NCI-H82 treated with DMSO at 0.1 percent for 48 hours (cell line): Measurements from ENCODE around the gene ZFPM1.

ENCODE experiments used
- DNase-seq: peaks from one replicate; lab custom pipeline; 2025; ENCODE audit not compliant: unreplicated experiment; lab: John Stamatoyannopoulos, UW

Gene ZFPM1

DNA sequence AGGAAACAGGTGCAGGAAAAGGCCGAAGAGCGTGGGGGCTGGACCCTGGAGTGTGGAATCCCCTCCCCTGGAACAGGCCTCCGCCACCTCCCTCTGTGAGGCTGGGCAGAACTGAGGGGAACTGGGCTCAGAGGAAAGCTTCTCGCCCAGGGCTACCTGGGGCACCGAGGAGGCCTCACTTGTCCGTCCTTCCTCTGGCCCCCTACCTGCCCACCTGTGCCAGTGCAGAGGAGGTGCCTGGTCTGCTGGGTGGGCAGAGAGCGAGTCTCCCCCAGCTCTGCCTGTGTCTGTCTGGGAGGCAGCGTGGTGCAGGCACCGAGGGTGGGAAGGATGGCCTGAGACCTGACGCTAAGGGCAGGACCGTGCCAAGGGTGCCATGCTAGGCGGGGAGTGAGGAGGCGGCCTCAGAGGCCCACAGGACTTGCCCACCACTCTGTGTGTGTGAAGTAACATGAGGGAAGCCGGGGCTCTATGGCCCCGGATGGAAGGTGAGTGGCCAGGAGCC lies 42.2 kb downstream of the ZFPM1 start:
- DNase-seq: no peak

GRCh38 chr16:88497561-88498462 lies 44.7 kb downstream of the ZFPM1 start:
- no peak for DNase-seq

DNA sequence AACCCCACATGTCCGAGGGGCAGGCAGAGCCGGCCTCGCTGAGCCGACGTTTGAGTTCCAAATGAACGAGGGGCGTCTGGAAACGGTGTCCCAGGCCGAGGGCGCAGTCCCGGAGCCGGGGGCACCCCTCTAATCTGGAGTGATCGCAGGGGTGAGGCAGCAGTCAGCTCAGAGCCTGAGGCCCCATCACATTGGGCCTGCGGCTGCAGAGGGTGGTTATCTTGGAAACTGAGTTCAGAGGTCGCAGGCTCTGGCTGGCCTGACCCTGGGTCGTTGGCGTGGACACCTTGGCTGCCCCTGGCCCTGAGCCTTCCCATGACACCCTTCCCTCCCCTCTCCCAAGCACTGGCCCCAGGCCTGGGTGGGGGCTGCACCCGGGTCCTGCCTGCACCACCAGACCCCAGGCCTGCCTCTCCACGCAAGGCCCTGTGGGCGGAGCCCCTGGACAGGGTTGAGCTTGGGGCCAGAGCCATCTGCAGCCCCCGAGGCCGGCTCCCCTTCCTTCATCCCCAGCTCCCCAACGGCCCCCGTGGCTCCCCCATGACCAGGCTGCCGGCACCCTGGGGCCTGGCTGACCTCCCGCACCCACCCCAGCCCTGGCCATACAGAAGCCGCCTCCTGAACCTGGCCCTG lies 45.6 kb downstream of the ZFPM1 start:
- no peak for DNase-seq

DNA sequence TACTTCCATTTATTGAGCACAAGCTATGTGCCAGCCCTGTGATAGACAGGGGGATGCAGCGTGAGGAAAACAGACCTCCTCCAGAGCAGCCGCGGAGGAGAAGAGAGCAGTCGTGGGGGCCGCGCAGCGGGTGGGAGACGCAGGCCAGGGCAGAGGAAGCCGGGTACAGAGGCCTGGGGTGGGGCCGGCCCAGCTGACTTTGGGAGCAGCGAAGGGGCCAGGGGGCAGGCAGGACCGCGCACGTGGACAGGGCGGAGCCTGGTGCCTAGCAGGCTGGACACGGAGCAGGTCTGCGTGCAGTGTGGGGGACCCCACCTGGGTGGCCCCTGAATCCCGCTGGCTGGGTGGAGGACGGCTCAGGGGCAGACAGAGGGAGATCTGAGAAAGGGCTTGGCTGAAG lies 46.2 kb downstream of the ZFPM1 start:
- no peak for DNase-seq

DNA sequence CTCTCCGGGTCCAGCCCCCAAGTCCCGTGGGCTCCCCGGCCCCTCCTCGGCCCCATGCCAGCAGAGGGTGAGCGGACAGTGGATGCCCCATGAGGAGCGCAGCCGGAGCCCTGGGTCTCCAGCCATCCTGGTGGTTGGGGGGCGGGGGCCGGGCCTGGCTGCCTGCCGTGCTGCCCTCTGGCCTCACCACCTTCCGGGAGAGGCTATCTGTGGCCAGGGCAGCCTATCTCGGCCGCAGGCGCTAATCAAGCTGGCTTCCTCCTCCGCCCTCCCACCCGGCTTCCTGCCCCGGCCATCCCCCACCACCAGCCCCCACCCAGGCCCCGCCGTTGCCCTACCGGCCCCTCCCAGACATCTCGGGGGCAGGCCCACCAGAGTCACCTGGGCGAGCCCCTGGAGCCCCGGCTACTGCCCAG lies 46.8 kb downstream of the ZFPM1 start:
- no peak for DNase-seq

DNA sequence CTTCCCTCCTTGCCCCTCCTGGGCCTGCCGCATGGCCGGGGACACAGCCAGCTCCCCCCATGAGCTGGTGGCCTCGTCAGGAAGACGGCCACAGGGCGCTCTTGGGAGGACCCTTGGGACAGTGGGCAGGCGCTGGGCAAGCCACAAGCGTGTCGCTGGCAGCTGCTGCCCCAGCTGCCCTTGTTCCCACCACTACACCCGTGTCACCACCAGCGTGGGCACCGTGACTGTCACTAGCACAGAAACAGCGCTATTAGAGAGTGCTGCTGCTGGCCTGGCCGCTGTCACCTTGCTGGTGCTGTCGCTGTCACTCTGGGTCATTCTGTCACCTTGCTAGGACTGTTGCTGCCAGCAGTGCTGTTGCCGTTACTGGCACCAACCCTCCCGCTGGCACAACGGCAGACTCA lies 47.2 kb downstream of the ZFPM1 start:
- no peak for DNase-seq

DNA sequence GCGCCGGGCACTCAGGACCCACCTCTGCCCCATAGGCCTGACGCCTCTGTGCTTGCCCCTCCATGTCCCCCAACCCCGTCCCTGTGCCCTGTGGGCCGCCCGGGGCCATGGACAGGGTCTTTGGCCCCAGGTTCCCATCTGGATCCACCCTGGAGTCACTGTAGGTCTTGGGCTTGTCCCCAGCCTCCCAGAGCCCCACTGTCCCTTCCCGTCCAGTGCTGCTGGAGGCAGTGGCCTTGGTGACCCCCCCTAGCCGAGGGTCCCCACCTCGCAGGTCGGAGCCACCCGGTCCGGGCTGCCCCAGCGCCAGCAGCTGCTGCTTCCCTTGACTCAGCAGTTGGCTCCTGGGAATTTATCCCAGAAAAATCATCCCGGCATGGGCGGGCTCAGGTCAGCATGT lies 49.3 kb downstream of the ZFPM1 start:
- DNase-seq: no peak

DNA sequence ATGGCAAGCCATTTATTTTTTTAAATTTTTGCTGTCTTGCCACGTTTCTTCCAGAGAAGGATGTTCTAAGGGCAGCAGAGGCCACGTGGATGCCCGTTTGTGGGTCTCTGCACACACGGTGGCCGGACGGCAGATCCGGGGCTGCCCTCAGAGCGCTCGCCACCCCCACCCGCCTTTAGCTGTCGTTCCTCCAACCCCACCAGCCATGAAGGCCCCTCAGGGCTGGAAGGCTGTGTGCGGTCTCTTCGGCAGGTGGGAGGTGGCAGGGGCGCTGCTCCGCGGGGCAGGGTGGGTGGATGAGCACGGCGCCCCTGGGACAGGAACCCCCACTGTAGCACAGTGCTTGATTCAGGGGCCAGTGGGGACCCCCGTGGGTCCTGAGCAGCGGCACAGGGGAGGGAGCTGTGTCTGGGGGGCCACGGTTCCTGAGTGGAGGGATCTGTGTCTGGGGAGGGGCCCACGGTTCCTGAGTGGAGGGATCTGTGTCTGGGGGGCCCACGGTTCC lies 49.7 kb downstream of the ZFPM1 start:
- DNase-seq: no peak

DNA sequence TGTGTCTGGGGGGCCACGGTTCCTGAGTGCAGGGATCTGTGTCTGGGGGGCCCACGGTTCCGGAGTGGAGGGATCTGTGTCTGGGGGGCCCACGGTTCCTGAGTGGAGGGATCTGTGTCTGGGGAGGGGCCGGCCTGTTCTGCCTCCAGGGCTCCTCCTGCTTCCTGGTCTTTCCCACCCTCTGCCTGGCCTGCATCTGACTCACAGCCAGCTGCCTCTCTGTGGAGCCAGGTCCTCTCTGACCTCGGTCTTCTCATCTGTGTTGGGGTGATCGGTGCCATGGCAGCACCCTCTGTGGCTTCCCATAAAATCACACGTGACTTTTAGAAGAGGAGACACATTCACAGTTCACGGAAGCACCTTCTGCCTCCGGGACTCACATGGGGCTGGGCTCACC lies 50.3 kb downstream of the ZFPM1 start:
- DNase-seq: no peak

DNA sequence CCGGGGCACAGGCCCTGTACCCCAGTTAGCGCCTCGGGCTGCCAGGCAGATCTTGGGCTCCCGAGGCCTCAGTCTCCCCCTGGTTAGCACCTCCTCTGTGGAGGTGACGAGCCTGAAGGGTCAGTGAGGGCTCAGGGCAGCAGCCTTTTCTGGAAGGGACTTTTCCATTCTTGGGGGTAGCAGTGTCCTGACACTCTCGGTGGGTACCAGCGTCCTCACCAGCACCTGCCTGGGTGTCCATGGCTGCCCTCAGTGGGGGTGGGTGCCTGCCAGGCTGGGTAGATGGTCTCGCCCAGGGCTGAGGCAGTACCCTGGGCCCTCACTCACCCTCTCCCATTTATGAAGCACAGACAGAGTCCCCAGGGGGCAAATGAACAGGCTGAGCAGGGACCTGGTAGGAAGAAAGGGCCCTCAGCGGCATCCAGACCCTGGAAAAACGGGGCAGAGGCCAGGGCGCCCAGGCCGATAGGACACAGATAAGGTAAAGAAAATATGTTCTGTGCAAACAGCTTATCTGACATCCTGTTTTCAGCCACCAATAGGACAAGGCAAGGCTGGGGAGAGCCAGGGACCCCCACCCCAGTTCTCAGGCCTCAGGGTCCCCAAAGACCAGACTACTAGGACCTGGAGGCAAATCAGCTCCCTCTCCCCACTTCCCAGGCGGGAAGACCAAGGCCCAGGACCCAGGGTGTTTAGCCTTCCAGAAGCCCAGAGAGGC lies 50.9 kb downstream of the ZFPM1 start:
- DNase-seq: no peak

DNA sequence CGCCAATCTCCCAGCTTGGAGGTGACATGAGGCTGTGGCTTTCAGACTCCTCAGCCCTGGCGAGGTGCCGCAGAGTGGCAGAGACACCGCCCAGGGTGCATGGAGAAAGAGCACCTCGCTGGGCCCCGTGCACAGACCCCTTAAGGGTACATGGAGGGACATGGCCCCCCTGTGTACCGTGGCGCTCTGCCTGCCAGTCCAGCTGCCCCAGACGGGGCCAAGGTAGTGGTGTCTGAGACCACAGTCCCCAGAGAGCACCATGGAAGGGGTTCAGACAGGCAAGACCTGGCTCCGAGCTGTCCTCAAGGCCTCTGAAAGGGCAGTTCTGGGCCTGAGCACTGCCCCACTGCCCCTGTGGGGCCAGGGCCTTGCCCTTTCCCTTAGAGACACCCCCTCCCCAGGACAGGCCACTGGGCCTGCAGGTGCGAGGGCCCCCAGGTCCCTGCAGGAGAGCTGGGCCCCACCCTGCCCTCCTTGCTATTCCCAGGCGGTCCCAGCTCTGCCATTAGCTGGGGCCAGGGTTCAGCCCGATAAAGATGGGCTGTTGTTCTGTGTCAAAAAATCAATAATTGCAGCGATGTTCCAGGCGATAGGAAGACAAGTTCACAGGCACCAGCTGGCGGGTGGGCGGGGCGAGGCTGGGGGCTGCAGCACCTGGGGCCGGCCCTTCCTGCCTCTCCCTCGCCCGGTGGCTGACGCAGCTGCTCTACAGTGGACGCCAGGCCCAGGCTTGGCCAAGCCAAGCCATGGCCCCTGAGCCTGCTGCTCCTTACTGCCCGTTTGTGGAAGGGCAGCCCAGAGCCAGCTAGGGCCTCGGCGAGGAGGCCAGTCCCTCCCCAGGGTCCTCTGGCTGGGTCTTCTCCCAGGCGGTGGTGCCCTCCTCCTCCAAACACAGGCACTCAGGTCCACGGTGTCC lies 51.7 kb downstream of the ZFPM1 start:
- no peak for DNase-seq

DNA sequence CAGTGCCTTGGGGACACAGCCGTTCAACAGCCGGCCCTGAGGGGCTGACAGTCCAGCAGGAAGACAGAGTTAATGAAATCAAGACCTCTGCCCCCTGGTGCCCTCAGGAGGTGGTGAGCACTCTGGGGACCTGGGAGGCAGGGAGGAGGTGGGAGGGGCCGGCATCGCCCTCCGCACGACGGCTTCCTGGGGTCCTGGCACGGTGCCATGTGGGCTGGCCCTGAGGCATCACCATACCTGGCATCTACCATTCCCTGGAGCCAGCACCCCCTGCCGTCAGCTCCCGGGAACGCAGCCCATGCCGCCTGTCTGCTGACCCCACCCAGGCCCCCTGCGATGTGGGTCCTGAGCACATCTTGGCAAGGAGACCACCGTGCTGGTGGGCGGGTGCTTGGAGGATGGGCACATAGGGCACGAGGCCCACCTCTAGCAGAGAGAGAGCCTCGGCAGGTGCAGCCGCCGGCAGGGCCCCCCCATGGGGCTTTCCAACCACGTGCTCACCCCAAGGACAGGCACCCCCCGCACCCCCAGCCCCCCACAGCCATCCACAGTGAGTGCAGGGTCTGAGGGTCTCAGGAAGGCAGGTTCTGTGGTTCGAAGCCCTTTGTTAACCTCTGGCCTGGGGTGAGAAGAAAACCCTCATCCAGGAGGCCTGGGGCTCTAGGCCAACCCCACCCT lies 52.5 kb downstream of the ZFPM1 start:
- DNase-seq: no peak

- no peak for DNase-seq
Measured at GRCh38 chr16:88506723-88507122, 53.6 kb downstream of the ZFPM1 start.

- no peak for DNase-seq
Measured at GRCh38 chr16:88507231-88507743, 54.2 kb downstream of the ZFPM1 start.

GRCh38 chr16:88508376-88508867 lies 55.3 kb downstream of the ZFPM1 start:
- no peak for DNase-seq

DNA sequence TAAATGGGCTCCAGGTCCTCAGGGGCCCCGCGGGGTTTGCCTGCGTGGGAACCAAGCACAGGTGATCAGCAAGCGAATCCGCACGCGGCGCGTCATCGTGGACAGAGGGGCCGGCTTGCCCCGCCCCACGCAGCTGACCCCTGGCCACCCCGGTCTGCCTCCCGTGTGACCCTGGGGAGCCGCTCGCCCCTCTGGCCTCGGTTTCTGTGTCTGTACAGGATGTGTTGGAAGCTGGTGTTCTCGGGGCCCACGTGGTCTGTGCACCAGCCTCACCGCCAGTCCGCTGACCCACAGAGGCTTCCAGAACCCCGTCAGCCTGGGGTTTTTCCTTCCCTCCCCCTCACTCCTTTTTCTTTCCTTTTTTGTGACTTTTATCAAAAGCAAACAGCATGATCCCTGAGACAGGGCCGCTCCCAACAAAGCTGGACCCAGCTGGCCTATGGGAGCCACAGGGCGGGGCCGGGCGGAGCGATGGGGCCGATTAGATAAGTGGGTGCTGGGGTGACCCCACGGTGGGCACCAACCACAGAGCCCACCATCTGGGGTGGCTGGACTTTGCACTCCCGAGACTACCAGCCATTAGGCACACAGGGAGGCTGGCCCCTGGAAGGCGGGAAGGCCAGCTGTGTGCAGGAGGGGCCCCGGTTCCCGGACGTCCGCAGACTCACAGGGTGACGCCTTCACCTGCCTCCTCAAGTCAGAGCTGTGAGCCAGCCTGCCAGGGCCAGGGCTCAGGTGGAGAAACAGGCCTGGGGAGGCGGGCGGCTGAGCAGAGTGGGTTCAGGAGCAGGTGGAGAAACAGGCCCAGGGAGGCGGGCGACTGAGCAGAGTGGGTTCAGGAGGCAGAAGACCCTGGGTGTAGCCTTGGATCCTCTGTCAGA lies 56.0 kb downstream of the ZFPM1 start:
- no peak for DNase-seq

GRCh38 chr16:88509749-88510069 lies 56.6 kb downstream of the ZFPM1 start:
- no peak for DNase-seq

DNA sequence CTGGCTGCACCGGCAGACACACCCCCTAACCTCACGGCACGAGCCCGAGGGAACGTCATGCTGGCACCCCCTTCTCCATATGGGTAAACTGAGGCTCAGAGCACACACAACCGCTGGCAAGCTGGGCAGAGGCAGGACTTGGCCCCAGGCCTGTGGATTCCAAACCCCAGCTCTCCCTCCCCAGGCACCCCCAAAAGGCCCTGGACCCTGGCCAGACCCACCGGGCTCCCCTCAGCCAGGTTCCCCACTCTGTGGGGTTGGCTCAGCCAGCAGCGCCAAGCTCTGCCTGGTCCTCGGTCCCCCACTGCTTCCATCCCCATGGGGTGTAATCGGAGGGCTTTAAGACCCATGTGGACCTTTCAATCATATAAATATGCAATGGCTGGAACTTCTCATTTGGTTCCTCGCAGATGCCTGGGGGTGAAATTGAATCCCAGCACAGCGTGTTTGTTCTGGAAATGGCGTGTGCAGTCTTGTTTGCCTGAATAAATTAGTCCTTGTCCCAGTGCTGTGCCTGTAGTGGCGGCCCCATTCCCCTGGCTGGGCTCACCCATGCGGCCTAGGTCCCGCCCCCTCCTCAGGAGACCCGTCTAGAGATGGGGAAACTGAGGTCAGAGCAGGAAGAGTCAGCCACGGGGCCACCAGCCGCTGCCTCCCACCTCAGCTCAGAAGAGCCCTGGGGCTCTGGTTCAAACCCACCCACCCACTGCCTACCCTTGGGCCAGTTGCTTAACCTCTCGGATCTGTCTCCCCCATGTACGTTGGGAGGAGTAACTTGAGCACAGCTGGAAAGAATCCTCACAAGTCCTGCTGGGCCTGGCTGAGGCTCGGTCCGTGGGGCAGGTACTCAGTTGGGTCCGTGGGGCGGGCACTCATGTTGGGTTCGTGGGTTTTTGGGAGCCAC lies 57.3 kb downstream of the ZFPM1 start:
- no peak for DNase-seq
